IPS DF 4.7 (cell line): ENCODE results near the gene PRKCH.

Experiments used
- DNase-seq: peaks from one replicate; pipeline ENCODE4 v3.0.0-alpha.2; 2013; ENCODE audit warnings: low spot score; ENCODE audit errors: extremely low read depth

PRKCH gene

DNA sequence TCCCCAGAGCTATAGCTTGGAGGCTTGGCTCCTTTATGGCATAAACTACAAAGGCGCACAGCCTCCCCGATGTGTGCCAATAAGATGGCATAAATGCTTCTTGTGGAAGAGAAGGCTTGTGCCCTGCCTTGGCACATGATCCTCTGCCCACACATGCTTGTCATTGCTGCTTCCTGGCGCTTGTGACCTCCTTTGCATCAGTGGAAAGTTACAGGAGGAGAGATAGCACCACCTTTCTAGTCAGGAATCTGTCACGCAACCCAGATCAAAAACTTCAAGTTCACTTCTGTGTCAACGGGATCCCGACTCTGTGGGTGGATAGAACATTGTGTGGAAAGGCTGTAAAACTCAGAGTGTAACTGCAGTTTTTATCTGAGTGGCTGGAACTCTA, 190.2 kb downstream of the PRKCH start:
- no peak for DNase-seq

DNA sequence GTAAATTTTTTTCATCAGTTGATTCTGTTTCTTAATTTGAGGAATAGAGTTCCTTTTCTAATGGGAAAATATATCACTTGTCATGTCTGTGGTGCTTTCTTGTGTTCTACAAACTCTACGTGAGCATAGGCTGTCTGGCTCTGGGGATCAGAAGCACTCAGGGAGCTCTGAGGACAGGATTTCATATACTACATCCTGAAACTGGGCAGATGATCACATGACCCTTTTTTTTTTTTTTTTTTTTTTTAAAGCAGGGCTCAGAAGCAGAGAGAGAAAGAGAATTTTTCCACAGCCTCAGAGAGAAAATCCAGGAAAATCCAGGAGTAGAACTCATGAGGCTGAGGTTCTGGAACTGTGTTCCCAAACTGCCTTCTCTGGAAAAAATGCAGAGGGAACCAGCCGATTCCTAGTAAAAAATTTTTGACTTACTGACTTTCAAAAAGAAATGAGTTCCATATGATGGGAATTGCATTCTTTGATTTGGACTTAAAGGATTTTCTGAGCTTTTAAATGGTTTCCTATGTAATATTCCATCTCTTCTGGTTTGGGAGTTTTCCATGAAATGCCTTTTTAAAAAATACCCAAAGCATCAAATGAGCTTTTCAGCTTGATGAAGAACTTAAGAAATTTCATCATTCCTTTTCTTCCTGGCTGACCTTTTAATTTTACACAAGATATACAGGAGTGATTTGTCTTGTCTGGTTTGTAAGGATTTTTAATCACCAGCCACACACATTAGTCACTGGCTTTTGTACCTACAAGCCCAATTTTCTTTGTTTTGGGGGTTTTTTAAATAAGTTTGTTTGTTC, 190.9 kb downstream of the PRKCH start:
- no peak for DNase-seq

DNA sequence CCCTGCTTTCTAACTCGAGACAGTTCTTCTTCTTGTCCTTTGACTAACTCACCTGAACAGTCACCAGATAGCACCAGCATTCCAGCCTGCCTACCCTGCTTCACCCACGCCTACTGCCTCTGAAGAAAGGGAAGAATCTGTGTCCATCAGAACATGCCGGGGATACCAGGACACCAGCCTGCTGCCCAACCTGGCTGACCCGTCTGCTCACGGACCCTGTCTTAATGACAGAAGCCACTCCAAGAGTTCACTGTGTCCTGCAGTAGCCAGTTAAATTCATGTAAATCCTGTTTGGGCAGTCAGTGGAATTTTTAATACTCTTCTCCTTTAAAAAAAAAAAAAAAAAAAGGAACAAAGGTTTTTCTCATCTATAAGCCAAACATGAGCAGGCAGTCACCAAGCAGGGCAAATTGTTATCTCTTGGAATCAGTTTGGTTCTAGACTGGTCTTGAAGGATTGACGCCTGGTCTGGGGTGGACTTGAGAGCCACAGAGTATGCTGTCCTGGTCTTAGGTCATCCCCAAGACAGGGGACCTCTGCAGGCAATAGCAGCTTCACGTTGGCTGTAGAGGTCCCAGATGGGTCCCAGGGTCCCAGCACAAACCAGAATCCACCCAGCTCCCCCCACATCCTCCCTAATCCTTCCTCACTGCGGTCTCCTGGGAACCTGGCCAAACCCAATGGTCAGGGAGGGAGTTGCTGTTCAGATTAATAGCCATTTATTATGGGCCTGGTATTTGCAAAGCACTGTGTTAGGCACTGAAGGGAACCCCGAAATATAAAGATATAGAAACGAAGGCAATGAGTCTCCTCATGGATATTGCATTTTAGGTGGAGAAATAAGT, 192.8 kb downstream of the PRKCH start:
- DNase-seq, result no peak

DNA sequence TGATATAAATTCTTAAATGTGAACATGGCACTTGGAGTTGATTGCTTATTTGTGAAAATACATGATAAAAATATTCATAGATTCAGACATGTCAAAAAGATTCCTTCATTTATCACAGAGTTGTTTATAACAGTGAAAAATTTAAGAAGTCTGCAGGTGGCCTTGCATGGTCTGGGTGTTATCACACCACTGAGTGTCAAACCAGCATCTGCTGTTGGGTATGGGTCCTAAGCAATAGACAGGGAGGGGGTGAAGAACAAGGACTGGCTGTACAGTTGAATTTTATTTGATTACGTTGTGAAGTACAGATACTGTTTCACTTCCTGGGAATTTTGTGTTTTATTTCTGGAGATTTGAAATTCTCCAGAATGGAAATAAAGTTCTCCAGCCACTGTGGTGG, 193.5 kb downstream of the PRKCH start:
- no peak for DNase-seq

DNA sequence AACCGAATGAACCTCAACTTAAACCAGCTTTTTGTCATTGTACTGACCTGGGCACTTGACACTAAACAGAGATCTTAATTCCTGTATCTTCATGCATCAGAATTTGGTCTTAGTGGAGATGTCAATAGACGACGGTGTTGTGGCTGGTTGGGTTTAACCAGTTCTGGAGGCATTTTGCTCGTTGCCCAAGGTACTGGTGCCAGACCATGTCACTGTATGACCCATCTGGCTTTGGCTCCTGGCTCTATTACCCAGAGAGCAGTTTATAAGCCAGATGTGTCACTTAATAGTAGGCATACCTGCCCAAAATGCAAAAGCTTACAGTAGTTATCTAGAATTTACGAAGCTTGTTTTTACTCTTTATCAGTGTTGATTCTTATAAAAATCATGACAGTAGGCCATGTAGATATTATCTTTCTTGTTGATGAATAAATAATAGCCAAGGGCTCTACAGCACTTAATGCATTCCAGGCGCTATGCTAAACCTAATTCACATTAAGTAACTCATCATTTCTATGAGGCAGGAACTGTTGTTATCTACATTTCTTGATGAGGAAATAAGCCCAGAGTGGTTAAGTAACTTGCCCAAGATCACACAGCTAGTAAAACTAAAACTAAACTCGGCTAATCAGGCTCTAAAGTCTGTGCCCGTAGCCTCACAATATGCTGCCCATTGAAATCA, 194.2 kb downstream of the PRKCH start:
- no peak for DNase-seq

DNA sequence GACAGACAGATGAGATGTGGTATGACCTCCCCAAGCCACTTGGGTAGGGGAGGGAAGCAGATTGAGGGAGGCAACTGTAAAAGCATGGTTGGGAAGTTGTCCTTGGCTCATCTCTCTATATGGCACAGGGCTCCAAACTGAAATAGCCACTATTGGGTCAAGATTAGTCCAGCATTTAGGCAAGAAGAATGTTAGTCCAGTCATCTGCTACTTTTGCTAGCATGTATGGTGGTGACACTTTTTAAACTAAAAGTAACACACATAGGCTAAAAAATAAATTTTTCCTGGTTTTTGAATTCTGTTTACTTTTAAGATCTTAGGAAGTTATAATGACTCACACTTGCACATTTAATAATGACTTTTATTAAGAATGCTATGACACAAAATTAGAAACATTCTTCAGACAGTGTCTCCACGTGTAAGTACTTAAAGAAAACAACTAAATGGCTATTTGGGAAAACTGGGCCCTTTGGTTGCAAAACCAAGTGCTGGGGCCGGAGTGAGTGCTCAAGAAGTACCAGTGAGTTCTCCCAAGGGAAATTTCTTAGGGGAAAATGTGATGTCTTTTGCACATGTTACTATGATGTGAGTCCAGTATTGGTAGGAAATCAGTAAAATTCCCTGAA, 194.9 kb downstream of the PRKCH start:
- no peak for DNase-seq

DNA sequence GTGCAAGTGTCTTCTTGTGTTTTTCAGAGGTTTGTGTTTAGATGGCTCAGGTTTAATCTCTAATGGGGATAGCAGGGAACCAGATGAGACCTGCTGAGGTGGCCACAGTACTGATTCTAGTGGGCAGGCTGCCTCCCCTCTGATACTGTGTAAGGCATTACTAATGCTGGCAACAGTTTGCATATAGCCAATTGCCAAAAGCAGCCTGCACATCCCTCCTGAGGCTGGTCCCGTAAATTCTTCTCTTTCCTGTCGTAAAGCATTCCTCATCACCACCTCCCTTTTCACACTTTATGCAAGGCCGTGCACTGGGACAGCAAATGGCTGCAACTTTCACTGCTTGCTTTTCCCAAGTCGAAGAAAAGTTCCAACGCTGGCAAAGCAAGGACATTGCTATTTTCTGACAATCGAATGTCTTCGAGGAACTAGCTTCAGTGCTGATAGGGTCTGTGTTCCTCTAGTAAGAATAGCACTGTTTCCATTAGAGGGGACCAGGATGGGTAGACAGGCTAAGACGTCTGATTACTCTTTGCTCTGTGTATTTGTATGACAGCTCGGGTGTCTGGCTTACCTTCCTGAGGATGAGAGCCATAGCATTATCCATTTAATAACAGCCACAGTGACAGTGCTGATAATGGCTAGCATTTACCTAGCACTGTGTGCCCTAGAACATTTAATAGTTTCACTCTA, 195.7 kb downstream of the PRKCH start:
- DNase-seq, result no peak

DNA sequence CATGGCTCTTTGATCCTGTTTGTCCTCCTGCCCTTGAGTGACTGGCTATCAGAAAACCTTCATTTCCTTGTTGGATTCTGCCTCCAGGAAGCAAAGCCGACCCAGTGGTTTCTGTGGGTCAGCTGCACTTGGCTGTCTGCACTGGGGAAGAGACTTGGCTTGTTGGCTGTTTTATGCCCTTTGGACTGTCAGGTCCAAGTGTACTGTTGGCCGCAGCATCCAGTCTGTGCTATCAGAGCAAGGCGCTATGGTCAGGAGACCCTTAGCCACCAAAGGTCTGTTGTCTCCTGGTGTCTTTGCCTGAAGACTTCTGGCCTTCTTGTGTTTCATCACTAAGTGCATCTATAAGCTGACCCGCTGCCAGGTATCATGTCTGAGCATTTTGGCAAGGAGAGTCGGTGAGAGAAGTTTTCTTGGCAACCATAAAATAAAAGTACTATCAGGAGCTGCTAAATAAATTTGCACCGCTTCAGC, 196.6 kb downstream of the PRKCH start:
- DNase-seq, result no peak

DNA sequence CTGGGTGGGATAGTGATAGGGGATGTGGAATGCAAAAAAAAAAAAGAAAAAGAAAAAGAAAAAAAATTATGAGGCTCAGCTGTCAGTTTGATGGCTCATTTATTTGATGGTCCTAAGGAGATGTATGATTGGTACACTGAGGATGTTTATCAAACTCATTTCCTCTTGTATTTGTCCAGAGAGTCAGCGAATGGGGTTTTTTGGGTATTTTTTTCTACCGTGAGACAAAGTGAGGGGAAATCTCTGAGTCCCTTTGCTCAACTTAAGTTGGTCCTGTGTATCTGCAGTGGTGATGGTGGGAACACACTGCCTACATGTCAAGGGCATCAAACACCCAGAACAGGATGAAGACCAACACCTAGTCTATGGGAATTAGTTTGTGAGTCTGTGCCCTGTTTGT, 197.0 kb downstream of the PRKCH start:
- no peak for DNase-seq

DNA sequence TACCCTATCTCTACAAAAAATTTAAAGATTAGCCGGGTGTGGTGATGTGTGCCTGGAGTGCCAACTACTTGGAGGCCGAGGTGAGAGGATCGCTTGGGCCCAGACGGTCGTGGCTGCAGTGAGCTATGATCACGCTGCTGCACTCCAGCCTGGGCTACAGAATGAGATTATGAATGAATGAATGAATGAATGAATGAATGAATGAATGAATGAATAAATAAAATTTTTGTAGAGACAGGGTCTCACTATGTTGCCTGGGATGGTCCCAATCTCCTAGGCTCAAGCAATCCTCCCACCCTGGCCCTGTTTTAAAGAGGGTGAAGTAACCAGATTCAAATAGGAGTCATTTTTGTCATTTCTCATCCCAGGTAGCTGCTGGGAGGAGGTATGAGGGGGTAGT, 197.7 kb downstream of the PRKCH start:
- no peak for DNase-seq

DNA sequence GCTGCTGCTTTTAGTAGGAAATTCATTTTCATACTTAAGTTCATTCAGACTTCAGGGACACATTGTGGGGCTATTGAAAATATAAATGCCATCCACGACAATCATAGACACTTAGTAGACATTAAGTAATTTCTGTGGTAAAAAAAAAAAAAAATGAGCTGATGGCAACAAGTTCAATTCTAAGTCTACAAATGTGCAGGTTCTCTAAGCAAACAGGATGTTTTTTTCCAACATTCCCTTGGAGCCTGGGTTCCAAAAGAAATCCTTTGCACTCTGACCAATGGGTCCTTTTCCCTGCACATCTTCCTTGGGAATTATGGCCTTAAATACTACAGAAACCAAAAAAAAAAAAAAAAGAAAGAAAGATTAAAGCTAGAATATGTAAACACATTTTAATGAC, 198.4 kb downstream of the PRKCH start:
- no peak for DNase-seq

DNA sequence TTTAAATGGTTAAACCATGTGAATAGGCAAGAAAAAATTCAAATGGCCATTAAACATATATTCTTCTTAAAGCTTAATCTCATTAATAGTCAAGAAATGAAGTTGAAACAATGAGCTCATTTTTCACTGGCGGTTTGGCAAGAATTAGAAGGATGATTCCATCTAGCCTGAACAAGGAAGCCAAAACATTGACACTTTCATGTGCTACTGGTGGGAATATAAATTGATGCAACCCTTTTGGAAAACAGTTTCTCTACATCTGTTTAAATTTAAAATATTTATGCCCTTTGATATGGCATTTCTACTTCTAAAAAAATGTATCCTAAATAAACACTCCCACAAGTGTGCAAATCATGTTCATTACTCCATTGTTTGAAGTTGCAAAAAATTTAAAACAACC, 199.2 kb downstream of the PRKCH start:
- DNase-seq, result no peak

DNA sequence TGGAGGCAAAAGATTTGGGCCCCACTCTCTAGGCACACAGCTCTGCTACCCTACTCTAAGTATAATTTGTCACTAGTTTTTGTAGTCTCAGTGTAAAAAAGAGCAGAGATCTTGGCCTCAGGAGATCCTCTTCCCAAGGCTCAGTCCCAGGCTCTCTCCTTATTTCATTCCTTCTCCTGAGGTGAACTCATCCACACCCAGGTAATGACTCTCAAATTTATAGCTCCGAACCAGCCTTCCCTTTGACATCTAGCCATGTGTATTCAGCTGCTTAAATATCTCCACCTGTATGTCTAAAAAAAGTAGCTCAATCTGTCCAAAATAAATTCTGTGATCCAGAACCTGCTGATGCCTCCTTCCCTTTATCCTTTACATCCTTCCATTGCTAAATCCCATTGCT, 200.4 kb downstream of the PRKCH start:
- no peak for DNase-seq

DNA sequence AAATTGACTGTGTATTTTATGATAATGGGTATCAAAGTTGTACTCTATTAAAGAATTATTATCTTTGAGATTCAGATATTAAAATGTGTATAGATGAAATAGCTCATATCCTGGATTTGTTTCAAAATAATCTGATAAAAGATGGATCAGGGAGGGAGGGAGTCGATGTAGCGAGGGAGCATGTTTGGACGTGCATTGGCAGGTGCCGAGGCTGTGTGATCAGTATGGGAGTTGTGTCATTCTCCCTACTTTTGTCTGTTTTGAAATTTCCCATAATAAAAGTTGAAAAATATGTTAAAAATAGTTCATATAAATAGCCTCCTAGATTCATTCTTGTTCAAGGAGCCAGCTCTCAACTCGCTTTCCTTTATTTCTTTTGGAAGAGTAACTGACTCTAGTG, 202.4 kb downstream of the PRKCH start:
- DNase-seq, result no peak

DNA sequence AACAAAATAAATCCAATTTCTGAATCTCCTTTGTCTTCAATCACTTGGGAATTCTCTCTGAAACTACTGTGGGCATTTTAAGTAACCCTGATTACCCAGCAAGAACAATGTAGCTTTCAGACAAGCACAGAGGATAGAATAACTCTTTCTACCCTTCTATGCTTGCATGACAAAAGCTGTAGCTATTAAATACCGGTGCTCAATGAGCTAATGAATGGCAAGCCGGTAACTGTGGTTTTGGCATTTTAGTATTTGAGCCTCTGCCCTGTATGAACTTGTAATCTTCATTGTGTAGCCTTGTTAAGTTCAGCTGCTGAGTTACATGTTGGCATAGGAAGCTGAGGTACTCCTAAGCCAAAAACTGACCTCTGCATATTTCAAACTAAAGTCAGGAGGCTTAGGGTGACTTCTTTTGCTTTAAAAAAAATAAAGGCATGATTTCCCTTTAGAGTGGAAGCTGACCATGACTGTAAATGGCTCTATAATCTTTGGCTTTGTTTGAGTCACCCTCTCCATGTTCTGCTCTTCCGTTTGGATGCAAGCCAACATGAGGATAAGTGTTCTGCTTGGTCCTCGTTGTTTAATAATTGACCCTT, 202.9 kb downstream of the PRKCH start:
- DNase-seq, result no peak

DNA sequence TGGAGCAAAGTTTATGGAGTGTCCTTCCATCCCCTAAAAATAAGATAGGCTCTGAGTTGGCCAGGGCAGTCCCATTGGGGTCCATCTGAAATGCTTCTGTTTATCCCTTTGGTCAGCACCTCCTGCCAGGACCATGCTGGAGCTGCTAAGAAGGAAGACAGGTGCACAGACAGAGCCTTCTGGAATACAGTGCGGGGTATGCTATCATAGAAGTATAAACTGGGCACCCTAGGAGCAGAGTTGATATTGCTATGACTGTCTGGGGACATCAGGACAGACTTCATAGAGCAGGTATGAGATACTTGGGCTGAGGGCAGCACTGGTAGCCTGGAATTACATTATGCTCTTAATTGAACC, 203.5 kb downstream of the PRKCH start:
- DNase-seq, result no peak

DNA sequence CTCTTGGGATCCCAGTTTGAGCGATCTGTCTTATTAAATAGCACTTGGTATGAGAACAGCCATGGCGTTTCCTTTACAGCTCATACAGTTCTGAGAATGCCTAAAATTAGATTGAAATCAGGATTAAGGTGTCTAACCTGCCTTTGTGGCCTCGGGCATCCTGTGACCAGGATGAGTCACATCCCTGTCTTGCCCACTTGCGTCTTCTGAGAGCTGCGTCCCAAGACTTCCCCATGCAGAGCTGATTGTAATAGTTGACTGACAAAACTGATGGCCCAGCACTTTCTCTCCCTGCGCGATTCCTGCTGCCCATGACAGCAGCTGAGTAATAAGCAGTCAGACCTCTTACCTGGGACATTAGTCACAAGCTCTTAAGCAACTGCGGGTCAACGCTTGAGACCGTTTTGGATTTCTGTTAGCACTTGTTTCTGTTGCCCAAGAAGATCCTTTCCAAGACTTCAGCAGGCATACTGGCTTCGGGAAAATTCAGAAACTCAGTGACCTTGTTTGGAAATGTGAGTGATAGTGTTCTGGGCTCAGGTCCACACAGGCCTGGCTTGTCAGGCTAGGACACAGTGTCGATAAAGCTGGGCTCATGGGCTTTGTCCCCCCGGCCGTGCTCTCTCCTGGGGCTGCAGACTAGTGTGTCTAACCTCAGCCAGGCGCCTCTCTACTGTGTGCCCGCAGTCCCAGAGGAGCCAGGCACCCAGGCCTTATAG, 204.1 kb downstream of the PRKCH start:
- DNase-seq, result no peak

DNA sequence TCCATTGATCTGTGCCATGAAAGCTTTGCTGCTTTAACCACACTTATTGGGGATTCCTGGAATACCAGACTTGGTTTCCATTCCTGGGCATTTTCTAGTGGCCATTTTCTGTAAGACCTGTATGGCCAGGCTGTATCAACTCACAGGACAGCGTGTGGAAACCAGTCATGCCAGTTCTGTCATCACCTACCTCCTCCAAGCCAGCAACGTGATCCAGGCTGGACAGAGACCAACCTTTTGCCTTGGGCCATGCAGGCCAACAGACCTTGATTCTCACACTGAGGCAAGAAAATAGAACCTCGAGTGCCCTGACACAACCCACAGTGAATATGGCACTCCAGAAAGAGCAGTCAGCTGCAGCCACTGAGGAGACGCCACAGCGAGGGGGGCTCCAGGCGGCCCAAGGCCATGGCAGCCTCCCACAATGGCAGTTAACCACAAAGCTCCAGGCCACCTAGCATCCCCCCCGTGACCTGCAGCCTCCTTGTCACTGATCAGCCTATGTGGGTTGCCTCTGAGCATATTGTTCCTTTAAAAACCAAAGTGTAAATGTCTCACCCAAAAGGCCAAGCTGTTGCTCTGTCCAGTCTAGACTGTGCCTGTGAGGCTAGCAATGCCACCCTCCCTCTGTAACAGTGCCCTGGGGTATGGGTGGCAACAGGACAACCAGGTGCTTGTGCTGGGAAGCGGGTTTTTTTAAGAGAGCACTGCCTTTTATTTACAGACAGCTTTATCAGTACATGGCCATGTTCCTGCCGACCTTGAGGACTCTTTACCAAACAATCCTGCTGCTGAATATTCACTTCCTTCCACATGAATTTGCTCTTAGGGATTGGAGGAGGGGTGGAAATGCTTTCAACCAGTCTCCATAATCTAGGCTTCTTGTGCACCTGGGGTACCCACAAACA, 205.3 kb downstream of the PRKCH start:
- no peak for DNase-seq
